H9 (cell line): Measurements from ENCODE around the gene DUOX2. TPM values are rescaled to one million over a fixed set of nuclear protein-coding genes. Genes with fewer than 3 reads are reported as not detected.

ENCODE experiments used
- DNase-seq: peaks from one replicate; pipeline ENCODE4 v3.0.0-alpha.2; 2017
- H2AFZ ChIP-seq: one replicate; pipeline ENCODE4 v1.6.1; 2013; ENCODE audit warnings: mild to moderate bottlenecking, low read length, control low read depth, moderate library complexity
- H2AK5ac ChIP-seq: 2 replicates; pipeline ENCODE4 v1.6.1; 2013; ENCODE audit warnings: low read length, control low read depth, mixed read lengths; ENCODE audit not compliant: insufficient read length
- H2BK120ac ChIP-seq: one replicate; pipeline ENCODE4 v1.6.1; 2013; ENCODE audit warnings: low read depth, mild to moderate bottlenecking, low read length, control low read depth, inconsistent platforms; ENCODE audit not compliant: poor library complexity, severe bottlenecking
- H2BK12ac ChIP-seq: 2 replicates; pipeline ENCODE4 v1.6.1; 2013; ENCODE audit warnings: low read length, control low read depth, mixed read lengths, low read depth; ENCODE audit not compliant: insufficient read length
- H2BK15ac ChIP-seq: 2 replicates; pipeline ENCODE4 v1.6.1; 2013; ENCODE audit warnings: low read depth, low read length, control low read depth
- H2BK20ac ChIP-seq: one replicate; pipeline ENCODE4 v1.6.1; 2013; ENCODE audit warnings: low read depth, mild to moderate bottlenecking, low read length, control low read depth, inconsistent platforms; ENCODE audit not compliant: poor library complexity, severe bottlenecking
- H2BK5ac ChIP-seq: 2 replicates; pipeline ENCODE4 v1.6.1; 2013; ENCODE audit warnings: low read length, control low read depth, mixed read lengths; ENCODE audit not compliant: insufficient read length
- H3K14ac ChIP-seq: 2 replicates; pipeline ENCODE4 v1.6.1; 2013; ENCODE audit warnings: low read length, control low read depth; ENCODE audit not compliant: insufficient read depth
- H3K18ac ChIP-seq: 2 replicates; pipeline ENCODE4 v1.6.1; 2013; ENCODE audit warnings: low read depth, mild to moderate bottlenecking, mixed read lengths, low read length, control low read depth; ENCODE audit not compliant: insufficient read length
- H3K23ac ChIP-seq: 2 replicates; pipeline ENCODE4 v1.6.1; 2013; ENCODE audit warnings: low read length, control low read depth, mixed read lengths, low read depth; ENCODE audit not compliant: insufficient read length
- H3K23me2 ChIP-seq: 2 replicates; pipeline ENCODE4 v1.6.1; 2013; ENCODE audit warnings: low read depth, mild to moderate bottlenecking, mixed read lengths, low read length, control low read depth; ENCODE audit not compliant: insufficient read length, poor library complexity, severe bottlenecking
- H3K27ac ChIP-seq: 2 replicates; pipeline ENCODE4 v1.5.1; 2013; ENCODE audit warnings: low read length, control low read depth, mixed read lengths, low read depth; ENCODE audit not compliant: insufficient read length
- H3K27me3 ChIP-seq: 2 replicates; pipeline ENCODE4 v1.6.1; 2013; ENCODE audit warnings: low read length, control low read depth, inconsistent platforms; ENCODE audit not compliant: insufficient read depth
- H3K4ac ChIP-seq: 2 replicates; pipeline ENCODE4 v1.6.1; 2013; ENCODE audit warnings: low read depth, mild to moderate bottlenecking, control low read depth, inconsistent platforms, low read length, moderate library complexity
- H3K4me1 ChIP-seq: 2 replicates; pipeline ENCODE4 v1.6.1; 2013; ENCODE audit warnings: low read length, control low read depth, inconsistent platforms; ENCODE audit not compliant: insufficient read depth
- H3K4me2 ChIP-seq: 2 replicates; pipeline ENCODE4 v1.6.1; 2013; ENCODE audit warnings: low read length, control low read depth, mixed read lengths; ENCODE audit not compliant: insufficient read length, insufficient read depth
- H3K56ac ChIP-seq: 2 replicates; pipeline ENCODE4 v1.6.1; 2013; ENCODE audit warnings: low read depth, mild to moderate bottlenecking, mixed read lengths, low read length, control low read depth; ENCODE audit not compliant: insufficient read length
- H3K79me1 ChIP-seq: 2 replicates; pipeline ENCODE4 v1.6.1; 2013; ENCODE audit warnings: low read depth, mild to moderate bottlenecking, moderate library complexity, low read length, control low read depth, inconsistent platforms; ENCODE audit not compliant: insufficient read depth, poor library complexity, severe bottlenecking
- H3K79me2 ChIP-seq: 2 replicates; pipeline ENCODE4 v1.6.1; 2013; ENCODE audit warnings: low read length, control low read depth, inconsistent platforms; ENCODE audit not compliant: insufficient read depth
- H3K9ac ChIP-seq: 2 replicates; pipeline ENCODE4 v1.6.1; 2013; ENCODE audit warnings: low read length, control low read depth, mixed read lengths; ENCODE audit not compliant: insufficient read length; ENCODE audit errors: extremely low read depth
- H3K9me3 ChIP-seq: one replicate; pipeline ENCODE4 v1.6.1; 2013; ENCODE audit warnings: low read depth, low read length, inconsistent platforms; ENCODE audit not compliant: control insufficient read depth
- H3T11ph ChIP-seq: one replicate; pipeline ENCODE4 v1.6.1; 2013; ENCODE audit warnings: mild to moderate bottlenecking, low read length, control low read depth, inconsistent platforms
- H4K20me1 ChIP-seq: one replicate; pipeline ENCODE4 v1.6.1; 2013; ENCODE audit not compliant: control insufficient read depth, insufficient read length, insufficient read depth
- H4K5ac ChIP-seq: 2 replicates; pipeline ENCODE4 v1.6.1; 2013; ENCODE audit warnings: low read depth, mild to moderate bottlenecking, mixed read lengths, low read length, control low read depth; ENCODE audit not compliant: insufficient read length
- H4K8ac ChIP-seq: replicated peaks from 2 replicates; pipeline ENCODE4 v1.6.1; 2013; ENCODE audit warnings: low read length, control low read depth, mixed read lengths, low read depth; ENCODE audit not compliant: insufficient read length
- H4K91ac ChIP-seq: 2 replicates; pipeline ENCODE4 v1.6.1; 2013; ENCODE audit warnings: low read depth, mild to moderate bottlenecking, moderate library complexity, mixed read lengths, low read length, control low read depth; ENCODE audit not compliant: insufficient read length
- H3K27ac Mint-ChIP-seq, 3 experiments: 2 replicates in 2 of 3; 3 replicates in 1 of 3; pipeline ENCODE4 v1.8.0; 2020 to 2021; ENCODE audit warnings: mixed read lengths in 3 of 3, mild to moderate bottlenecking in 1 of 3, moderate library complexity in 1 of 3
- H3K27me3 Mint-ChIP-seq: 2 replicates; pipeline ENCODE4 v1.8.0; 2021; ENCODE audit warnings: low read depth, mild to moderate bottlenecking, moderate library complexity, mixed read lengths
- H3K36me3 Mint-ChIP-seq, 3 experiments: 2 replicates in 2 of 3; 3 replicates in 1 of 3; pipeline ENCODE4 v1.8.0; 2020 to 2021; ENCODE audit warnings: low read depth in 3 of 3, mixed read lengths in 3 of 3; ENCODE audit not compliant: insufficient read depth in 1 of 3
- H3K4me1 Mint-ChIP-seq, 2 experiments: 2 replicates each; pipeline ENCODE4 v1.8.0; 2020; ENCODE audit warnings: mixed read lengths in 2 of 2
- H3K4me3 Mint-ChIP-seq, 2 experiments: 2 replicates in 1 of 2; 3 replicates in 1 of 2; pipeline ENCODE4 v1.8.0; 2020 to 2021; ENCODE audit warnings: mild to moderate bottlenecking in 2 of 2, mixed read lengths in 2 of 2, moderate library complexity in 1 of 2
- H3K9me3 Mint-ChIP-seq, 2 experiments: 2 replicates in 1 of 2; 3 replicates in 1 of 2; pipeline ENCODE4 v1.8.0; 2020; ENCODE audit warnings: mild to moderate bottlenecking in 2 of 2, mixed read lengths in 2 of 2, moderate library complexity in 1 of 2
- WGBS: extraction: QIAGEN DNeasy Blood & Tissue Kit; methylation state at CpG from one replicate; pipeline ENCODE4 v1.1.7; 2013; ENCODE audit warnings: missing lambda C conversion rate, low lambda C conversion rate, mixed read lengths; ENCODE audit not compliant: insufficient read length; ENCODE audit errors: extremely low coverage; 5-methylcytosine and 5-hydroxymethylcytosine counted together
- total RNA-seq: library from RNA; stranded (reverse); gene quantifications from 2 replicates; pipeline ENCODE4 v1.2.1, GENCODE V29; 2021
- TF ChIP-seq, protein P1 (sequence below): fragments of 200-600 bp; sonication (generic); conservative IDR thresholded peaks from 3 replicates; pipeline ENCODE4 v1.8.0; 2021; ENCODE audit warnings: antibody characterized with exemption, mild to moderate bottlenecking

The DUOX2 gene
- total RNA-seq, 1 experiment from 2014 or later, result 0.42 TPM

DNA sequence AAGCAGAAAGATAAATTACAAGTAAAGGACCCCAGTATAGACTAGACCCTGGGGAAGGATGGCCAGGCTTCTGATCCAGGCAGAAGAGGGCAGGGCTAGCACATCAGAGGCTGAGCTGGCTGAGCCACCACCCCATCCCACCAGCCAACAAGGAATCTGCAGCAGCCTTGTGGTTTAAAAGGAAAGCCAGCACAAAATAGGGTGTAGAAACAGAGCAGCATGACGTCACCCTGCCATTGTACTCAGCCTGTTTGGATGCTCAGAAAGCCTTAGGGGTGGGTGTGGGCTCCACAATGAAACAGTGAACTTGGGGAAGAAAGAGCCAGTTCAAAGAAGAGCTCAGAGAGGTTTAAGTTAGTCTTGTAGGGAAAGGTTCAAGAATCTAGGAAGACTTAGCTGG lies 44.0 kb upstream of the DUOX2 start:
- no peak overlapping the region for H3K4me2 ChIP-seq
- H2BK120ac ChIP-seq, result no peak overlapping the region
- no peak overlapping the region for H3K18ac ChIP-seq
- no peaks in the 10 kb centered on the region for H3K27me3 ChIP-seq
- WGBS, result no CpG with 5 or more reads among the region's 1 CpG
- no peak overlapping the region for H2AFZ ChIP-seq
- H2BK20ac ChIP-seq, result no peak overlapping the region
- no peak for DNase-seq
- H2BK15ac ChIP-seq, result no peak overlapping the region
- H3K9ac ChIP-seq, result no peak overlapping the region
- no peaks in the 10 kb centered on the region for H3K79me2 ChIP-seq
- no peak overlapping the region for H3T11ph ChIP-seq
- no peak overlapping the region for H3K4ac ChIP-seq
- no peak overlapping the region for H3K14ac ChIP-seq
- H3K56ac ChIP-seq, result no peak overlapping the region
- H3K4me3 Mint-ChIP-seq, result no peak overlapping the region
- H3K79me1 ChIP-seq, result no peaks in the 10 kb centered on the region
- TF ChIP-seq, protein P1, sequence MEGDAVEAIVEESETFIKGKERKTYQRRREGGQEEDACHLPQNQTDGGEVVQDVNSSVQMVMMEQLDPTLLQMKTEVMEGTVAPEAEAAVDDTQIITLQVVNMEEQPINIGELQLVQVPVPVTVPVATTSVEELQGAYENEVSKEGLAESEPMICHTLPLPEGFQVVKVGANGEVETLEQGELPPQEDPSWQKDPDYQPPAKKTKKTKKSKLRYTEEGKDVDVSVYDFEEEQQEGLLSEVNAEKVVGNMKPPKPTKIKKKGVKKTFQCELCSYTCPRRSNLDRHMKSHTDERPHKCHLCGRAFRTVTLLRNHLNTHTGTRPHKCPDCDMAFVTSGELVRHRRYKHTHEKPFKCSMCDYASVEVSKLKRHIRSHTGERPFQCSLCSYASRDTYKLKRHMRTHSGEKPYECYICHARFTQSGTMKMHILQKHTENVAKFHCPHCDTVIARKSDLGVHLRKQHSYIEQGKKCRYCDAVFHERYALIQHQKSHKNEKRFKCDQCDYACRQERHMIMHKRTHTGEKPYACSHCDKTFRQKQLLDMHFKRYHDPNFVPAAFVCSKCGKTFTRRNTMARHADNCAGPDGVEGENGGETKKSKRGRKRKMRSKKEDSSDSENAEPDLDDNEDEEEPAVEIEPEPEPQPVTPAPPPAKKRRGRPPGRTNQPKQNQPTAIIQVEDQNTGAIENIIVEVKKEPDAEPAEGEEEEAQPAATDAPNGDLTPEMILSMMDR, result no peak
- H3K27ac ChIP-seq, result no peak overlapping the region
- H4K91ac ChIP-seq, result no peak overlapping the region
- H3K27me3 Mint-ChIP-seq, result peaks cover 19% of the 10 kb centered on the region; the same call in 1 of the 2 replicates
- no peak overlapping the region for H2AK5ac ChIP-seq
- H2BK5ac ChIP-seq, result no peak overlapping the region
- H4K8ac ChIP-seq, result no peak overlapping the region
- no peaks in the 10 kb centered on the region for H3K23me2 ChIP-seq
- H4K20me1 ChIP-seq, result no peaks in the 10 kb centered on the region
- H2BK12ac ChIP-seq, result no peak overlapping the region
- no peaks in the 10 kb centered on the region; a peak in 1 of 5 replicates for H3K9me3 Mint-ChIP-seq
- no peak overlapping the region for H3K23ac ChIP-seq
- H4K5ac ChIP-seq, result no peak overlapping the region
- H3K27ac Mint-ChIP-seq, result peak overlapping the region in 1 of 3 experiments; percentile 75; a peak in 2 of 7 replicates
- H3K36me3 Mint-ChIP-seq, result no peaks in the 10 kb centered on the region
- H3K9me3 ChIP-seq, result no peaks in the 10 kb centered on the region
- H3K4me1 Mint-ChIP-seq, result peaks cover 19 to 25% of the 10 kb centered on the region in 2 experiments
- peaks cover 2% of the 10 kb centered on the region; the same call in 1 of the 2 replicates for H3K4me1 ChIP-seq
